Activated naive CD4-positive, alpha-beta T cell treated with anti-CD3 and anti-CD28 coated beads, Interleukin-2, amount 10 ng/mL, durations not matched to agents 7 days and 5 days (primary cell): ENCODE results near the gene ELOVL5.
"Not testable (repeated sequence)": the region's sequence is repeated elsewhere in the genome, so short reads cannot be mapped to it uniquely, and the experiment has no call there.

Experiments
- CTCF ChIA-PET: fragments of 350-600 bp; sonication (Branson Sonifier 250); formaldehyde crosslinking; loops from one replicate; lab custom pipeline; 2021; ENCODE audit warnings: antibody characterized with exemption; lab: Charles Lee
- DNase-seq: peaks from one replicate; pipeline ENCODE4 v3.0.0-alpha.2; 2020
- H3K27ac Mint-ChIP-seq: one replicate; pipeline ENCODE4 v1.8.0; 2021; ENCODE audit warnings: mild to moderate bottlenecking, moderate library complexity, mixed read lengths
- H3K27me3 Mint-ChIP-seq: one replicate; pipeline ENCODE4 v1.8.0; 2021; ENCODE audit warnings: mild to moderate bottlenecking, mixed read lengths
- H3K36me3 Mint-ChIP-seq: one replicate; pipeline ENCODE4 v1.8.0; 2021; ENCODE audit warnings: mixed read lengths
- H3K4me1 Mint-ChIP-seq: one replicate; pipeline ENCODE4 v1.8.0; 2021; ENCODE audit warnings: mixed read lengths
- H3K4me3 Mint-ChIP-seq: one replicate; pipeline ENCODE4 v1.8.0; 2021; ENCODE audit warnings: mild to moderate bottlenecking, moderate library complexity, mixed read lengths
- H3K9me3 Mint-ChIP-seq: one replicate; pipeline ENCODE4 v1.8.0; 2021; ENCODE audit warnings: mixed read lengths

Gene ELOVL5

GRCh38 chr6:53313784-53314400 is 34.9 kb downstream of the ELOVL5 start:
- Mint-ChIP-seq H3K4me1 (peaks cover 78% of the 10 kb centered on the region), H3K4me3 (no peak overlapping the region), H3K36me3 (peaks cover 33% of the 10 kb centered on the region), H3K27ac (no peak overlapping the region), H3K27me3 (no peaks in the 10 kb centered on the region), H3K9me3 (no peaks in the 10 kb centered on the region)
- no peak for DNase-seq
- CTCF ChIA-PET: no interaction called here

GRCh38 chr6:53312355-53312754 is 36.4 kb downstream of the ELOVL5 start:
- CTCF ChIA-PET: no interaction called here
- H3K36me3 Mint-ChIP-seq: peaks cover 33% of the 10 kb centered on the region
- no peaks in the 10 kb centered on the region for H3K9me3 Mint-ChIP-seq
- peaks cover 91% of the 10 kb centered on the region for H3K4me1 Mint-ChIP-seq
- H3K4me3 Mint-ChIP-seq: no peak overlapping the region
- H3K27ac Mint-ChIP-seq: peak overlapping the region; percentile 63
- DNase-seq: no peak
- H3K27me3 Mint-ChIP-seq: no peaks in the 10 kb centered on the region

- CTCF ChIA-PET: no interaction called here
- Mint-ChIP-seq H3K27ac (no peak overlapping the region), H3K4me3 (no peak overlapping the region), H3K36me3 (peaks cover 33% of the 10 kb centered on the region), H3K27me3 (no peaks in the 10 kb centered on the region), H3K9me3 (no peaks in the 10 kb centered on the region), H3K4me1 (peaks cover 93% of the 10 kb centered on the region)
- no peak for DNase-seq
These were observed 37.2 kb downstream of the ELOVL5 start for GRCh38 chr6:53311586-53311935.

GRCh38 chr6:53310771-53311585 is 37.8 kb downstream of the ELOVL5 start:
- Mint-ChIP-seq H3K27ac (no peak overlapping the region), H3K27me3 (no peaks in the 10 kb centered on the region), H3K9me3 (no peaks in the 10 kb centered on the region), H3K4me1 (peaks cover 90% of the 10 kb centered on the region), H3K4me3 (no peak overlapping the region), H3K36me3 (peaks cover 30% of the 10 kb centered on the region)
- CTCF ChIA-PET: interaction anchor here (1.1 kb wide), 1 partner anchor 17 kb away, joined by 3 read pairs; no protein-coding TSS in a partner anchor
- DNase-seq: no peak

DNA sequence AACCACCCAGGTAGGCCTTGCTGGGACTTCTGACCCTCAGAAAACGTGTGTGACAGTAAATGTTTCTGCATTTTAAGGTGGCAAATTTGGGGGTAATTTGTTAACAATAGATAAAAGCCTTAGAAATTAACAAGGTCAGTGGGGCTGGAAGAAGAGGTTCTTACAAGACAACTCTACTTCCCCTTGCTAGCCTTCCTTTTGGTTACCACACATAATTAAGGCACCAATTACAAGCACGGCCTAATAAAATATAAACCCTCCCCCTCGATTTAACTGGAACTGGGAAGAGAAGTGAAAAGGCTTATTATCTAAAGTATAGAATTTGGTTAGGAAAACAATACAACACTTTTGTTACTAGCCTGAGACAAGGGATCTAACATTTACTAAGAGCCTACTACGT is 38.8 kb downstream of the ELOVL5 start:
- Mint-ChIP-seq H3K4me3 (no peak overlapping the region), H3K27me3 (no peaks in the 10 kb centered on the region), H3K36me3 (peaks cover 26% of the 10 kb centered on the region), H3K4me1 (peaks cover 80% of the 10 kb centered on the region), H3K9me3 (no peaks in the 10 kb centered on the region), H3K27ac (peak overlapping the region; percentile 39)
- CTCF ChIA-PET: interaction anchor here (1.3 kb wide), 1 partner anchor 34 kb away, joined by 3 read pairs; no protein-coding TSS in a partner anchor
- DNase-seq: no peak

- Mint-ChIP-seq H3K27ac (peak overlapping the region; percentile 39), H3K4me3 (no peak overlapping the region), H3K4me1 (peaks cover 78% of the 10 kb centered on the region), H3K9me3 (no peaks in the 10 kb centered on the region), H3K27me3 (no peaks in the 10 kb centered on the region), H3K36me3 (peaks cover 23% of the 10 kb centered on the region)
- no peak for DNase-seq
- CTCF ChIA-PET: interaction anchor here (0.7 to 1.3 kb wide), 3 partner anchors 35 to 139 kb away, joined by 3 to 4 read pairs (median 3); no protein-coding TSS in a partner anchor
These were observed 39.5 kb downstream of the ELOVL5 start for GRCh38 chr6:53309059-53309900.

DNA sequence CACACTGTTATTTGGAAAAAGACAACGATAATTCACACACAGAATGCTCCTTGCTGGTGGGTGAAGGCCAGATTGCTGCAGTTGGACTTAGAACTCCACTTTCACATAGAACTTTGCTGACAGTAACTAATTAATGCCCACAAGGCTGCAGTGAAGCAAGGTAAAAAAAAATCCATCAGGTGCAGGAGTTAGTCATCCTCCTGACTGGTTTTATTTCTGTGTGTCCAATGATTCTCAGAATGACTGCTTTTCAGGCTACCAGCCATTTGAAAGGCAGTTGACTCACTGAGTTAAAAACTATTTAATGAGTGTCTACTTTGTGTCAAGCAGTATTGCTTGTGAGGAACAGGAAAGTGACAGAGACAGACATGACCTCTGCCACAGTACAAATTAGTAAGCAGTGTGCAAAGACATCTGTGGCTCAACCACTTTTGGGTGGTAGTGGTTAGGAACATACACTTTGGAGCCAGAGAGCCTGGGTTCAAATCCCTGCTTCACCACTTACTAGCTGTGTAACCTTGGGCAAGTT is 41.9 kb downstream of the ELOVL5 start:
- no peaks in the 10 kb centered on the region for H3K9me3 Mint-ChIP-seq
- H3K4me1 Mint-ChIP-seq: peaks cover 79% of the 10 kb centered on the region
- peak overlapping the region; percentile 58 for H3K27ac Mint-ChIP-seq
- peaks cover 16% of the 10 kb centered on the region for H3K36me3 Mint-ChIP-seq
- peak; percentile 29 for DNase-seq
- no peak overlapping the region for H3K4me3 Mint-ChIP-seq
- H3K27me3 Mint-ChIP-seq: no peaks in the 10 kb centered on the region
- CTCF ChIA-PET: interaction anchor here (1.2 kb wide), 1 partner anchor 40 kb away, joined by 4 read pairs; no protein-coding TSS in a partner anchor

DNA sequence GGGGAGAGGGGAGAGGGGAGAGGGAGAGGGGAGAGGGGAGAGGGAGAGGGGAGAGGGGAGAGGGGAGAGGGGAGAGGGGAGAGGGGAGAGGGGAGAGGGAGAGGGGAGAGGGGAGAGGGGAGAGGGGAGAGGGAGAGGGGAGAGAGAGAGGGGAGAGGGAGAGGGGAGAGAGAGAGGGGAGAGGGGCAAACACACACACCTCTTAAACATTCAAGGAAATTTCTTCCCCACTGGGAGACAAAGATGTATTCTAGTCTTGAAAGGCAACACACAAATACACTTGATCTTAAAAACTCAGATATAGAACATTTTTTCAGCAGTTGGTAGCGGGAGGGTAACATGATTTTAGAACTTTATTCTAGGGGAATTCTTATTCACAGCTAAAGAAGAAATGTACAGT is 42.5 kb downstream of the ELOVL5 start:
- H3K4me3 Mint-ChIP-seq, H3K9me3 Mint-ChIP-seq, CTCF ChIA-PET, H3K27me3 Mint-ChIP-seq, DNase-seq: not testable (repeated sequence)
- Mint-ChIP-seq H3K36me3 (peaks cover 14% of the 10 kb centered on the region), H3K4me1 (peaks cover 82% of the 10 kb centered on the region), H3K27ac (peak overlapping the region; percentile 58)

DNA sequence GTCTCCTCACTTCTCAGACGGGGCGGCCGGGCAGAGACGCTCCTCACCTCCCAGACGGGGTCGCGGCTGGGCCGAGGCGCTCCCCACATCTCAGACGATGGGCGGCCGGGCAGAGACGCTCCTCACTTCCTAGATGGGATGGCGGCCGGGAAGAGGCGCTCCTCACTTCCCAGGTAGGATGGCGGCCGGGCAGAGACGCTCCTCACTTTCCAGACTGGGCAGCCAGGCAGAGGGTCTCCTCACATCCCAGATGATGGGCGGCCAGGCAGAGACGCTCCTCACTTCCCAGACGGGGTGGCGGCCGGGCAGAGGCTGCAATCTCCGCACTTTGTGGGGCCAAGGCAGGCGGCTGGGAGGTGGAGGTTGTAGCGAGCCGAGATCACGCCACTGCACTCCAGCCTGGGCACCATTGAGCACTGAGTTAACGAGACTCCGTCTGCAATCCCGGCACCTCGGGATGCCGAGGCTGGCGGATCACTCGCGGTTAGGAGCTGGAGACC is 43.2 kb downstream of the ELOVL5 start:
- H3K27ac Mint-ChIP-seq, DNase-seq, H3K9me3 Mint-ChIP-seq, CTCF ChIA-PET, H3K4me3 Mint-ChIP-seq, H3K27me3 Mint-ChIP-seq, H3K36me3 Mint-ChIP-seq: not testable (repeated sequence)
- peaks cover 82% of the 10 kb centered on the region for H3K4me1 Mint-ChIP-seq

- H3K4me3 Mint-ChIP-seq, DNase-seq, H3K9me3 Mint-ChIP-seq, H3K27me3 Mint-ChIP-seq, H3K27ac Mint-ChIP-seq, H3K36me3 Mint-ChIP-seq, CTCF ChIA-PET: not testable (repeated sequence)
- H3K4me1 Mint-ChIP-seq: peaks cover 82% of the 10 kb centered on the region
These were observed 43.8 kb downstream of the ELOVL5 start for GRCh38 chr6:53304953-53305352.

DNA sequence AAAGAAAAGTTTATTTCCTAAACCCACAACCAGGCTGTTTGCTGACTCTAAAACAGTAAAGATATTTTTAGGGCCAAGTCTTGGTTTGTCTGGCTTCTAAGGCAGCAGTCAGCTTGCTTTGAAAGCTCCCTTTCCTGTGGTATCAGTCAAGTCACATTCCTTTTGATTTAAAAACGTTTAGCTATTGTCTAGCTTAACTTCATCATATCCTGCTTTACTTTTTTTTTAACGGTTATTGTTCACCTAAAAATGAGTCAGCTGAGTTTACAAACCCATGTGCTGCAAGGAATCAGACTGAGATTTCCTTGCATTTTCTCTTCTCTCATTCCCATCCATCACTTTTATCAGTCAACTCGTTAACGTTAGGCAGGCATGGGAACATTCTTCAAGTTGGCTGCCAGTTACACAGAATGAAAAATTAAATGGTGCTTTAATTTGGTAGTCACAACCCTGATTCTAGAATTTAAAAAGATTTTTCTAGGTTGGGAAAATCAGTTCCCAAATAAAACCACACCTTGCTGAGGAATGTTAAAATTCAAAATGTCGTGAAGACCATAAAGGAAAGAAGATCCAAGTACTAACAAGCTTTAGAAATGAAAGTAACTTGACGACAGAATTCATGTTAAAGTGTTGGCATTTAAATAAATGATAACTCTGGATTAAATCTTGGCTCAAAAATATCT is 45.9 kb downstream of the ELOVL5 start:
- peak overlapping the region; percentile 50 for H3K4me3 Mint-ChIP-seq
- CTCF ChIA-PET: interaction anchor here (0.6 to 1.4 kb wide), 9 partner anchors 9 to 416 kb away, joined by 3 to 7 read pairs (median 3); no protein-coding TSS in a partner anchor
- H3K4me1 Mint-ChIP-seq: peaks cover 73% of the 10 kb centered on the region
- peak overlapping the region; percentile 84 for H3K27ac Mint-ChIP-seq
- peaks cover 11% of the 10 kb centered on the region for H3K36me3 Mint-ChIP-seq
- peak; percentile 26 for DNase-seq
- H3K27me3 Mint-ChIP-seq: no peaks in the 10 kb centered on the region
- H3K9me3 Mint-ChIP-seq: no peaks in the 10 kb centered on the region

DNA sequence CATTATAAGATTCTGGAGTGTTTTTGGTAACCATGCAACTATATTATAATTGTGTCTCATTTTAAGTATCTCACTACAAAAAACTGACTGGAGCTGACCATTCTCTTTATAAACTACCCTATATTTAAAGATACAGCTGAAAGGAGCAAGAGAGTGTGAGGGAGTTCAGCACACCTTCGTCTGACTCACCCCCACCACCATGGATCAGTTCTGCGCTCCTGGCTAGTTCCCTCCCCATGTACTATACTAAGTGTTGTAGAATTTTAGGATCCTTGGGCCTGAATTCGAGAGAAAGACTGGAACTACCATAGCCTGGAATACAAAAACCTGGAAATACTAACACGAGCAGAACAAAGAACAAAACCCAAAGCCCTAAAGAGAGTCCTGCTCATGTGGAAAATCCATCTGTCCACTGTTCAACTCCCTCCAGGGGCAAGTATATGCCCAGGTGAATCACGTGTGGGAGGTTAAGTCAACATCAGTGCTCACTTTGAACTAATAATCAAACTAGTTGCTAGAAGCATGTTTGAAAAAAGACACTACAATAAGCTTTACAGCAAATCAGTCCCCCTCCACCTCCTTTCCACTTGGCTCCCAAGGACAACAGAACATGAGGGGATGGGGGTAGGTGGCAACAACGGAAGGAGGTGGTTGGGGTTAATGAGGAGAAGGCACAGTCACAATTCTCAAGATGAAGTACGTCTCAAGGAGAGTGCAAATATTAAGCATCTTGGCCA is 46.8 kb downstream of the ELOVL5 start:
- Mint-ChIP-seq H3K4me1 (peaks cover 69% of the 10 kb centered on the region), H3K9me3 (no peaks in the 10 kb centered on the region), H3K36me3 (peaks cover 11% of the 10 kb centered on the region), H3K4me3 (no peak overlapping the region), H3K27ac (peak overlapping the region; percentile 84), H3K27me3 (no peaks in the 10 kb centered on the region)
- no peak for DNase-seq
- CTCF ChIA-PET: interaction anchor here (0.7 to 1.4 kb wide), 8 partner anchors 8 to 417 kb away, joined by 3 to 7 read pairs (median 4); no protein-coding TSS in a partner anchor
